ENCODE data around the gene CALML3.

Gene CALML3

GRCh38 chr10:5491477-5491876, 33.3 kb upstream of the CALML3 start:
- no peak for DNase-seq (ENCODE audit: low read depth in 2 of 2)

DNA sequence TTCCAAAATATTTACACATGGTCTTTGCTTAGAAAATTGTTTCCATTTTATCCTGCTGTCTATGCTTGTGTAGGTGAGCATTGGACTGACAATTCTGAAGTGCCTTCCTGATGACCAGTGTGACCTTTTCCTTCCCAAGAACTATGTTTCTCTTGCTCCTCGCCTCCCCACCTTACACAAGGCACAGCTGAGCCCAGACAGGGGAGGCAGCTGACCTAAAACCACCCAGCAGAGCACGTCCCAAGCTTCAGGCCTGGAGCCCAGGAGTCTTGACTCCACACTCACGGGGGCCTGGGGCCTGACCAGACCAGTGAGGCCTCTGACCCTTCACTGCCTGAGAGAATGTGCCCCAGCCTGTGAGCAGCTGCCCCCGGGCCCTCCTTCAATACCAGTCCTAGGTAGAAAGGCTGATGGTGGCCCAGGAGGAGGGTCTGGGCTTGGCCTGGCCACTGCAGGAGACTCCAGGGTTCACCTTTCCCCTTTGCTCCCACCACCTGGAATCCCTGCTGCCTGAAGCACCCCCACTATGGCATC, 32.4 kb upstream of the CALML3 start:
- no peak for DNase-seq (ENCODE audit: low read depth in 2 of 2)

GRCh38 chr10:5492929-5493576, 31.7 kb upstream of the CALML3 start:
- no peak for DNase-seq (ENCODE audit: low read depth in 2 of 2)

- DNase-seq (ENCODE audit: low read depth in 2 of 2) = no peak
Observed at GRCh38 chr10:5493691-5494090, 31.1 kb upstream of the CALML3 start.

DNA sequence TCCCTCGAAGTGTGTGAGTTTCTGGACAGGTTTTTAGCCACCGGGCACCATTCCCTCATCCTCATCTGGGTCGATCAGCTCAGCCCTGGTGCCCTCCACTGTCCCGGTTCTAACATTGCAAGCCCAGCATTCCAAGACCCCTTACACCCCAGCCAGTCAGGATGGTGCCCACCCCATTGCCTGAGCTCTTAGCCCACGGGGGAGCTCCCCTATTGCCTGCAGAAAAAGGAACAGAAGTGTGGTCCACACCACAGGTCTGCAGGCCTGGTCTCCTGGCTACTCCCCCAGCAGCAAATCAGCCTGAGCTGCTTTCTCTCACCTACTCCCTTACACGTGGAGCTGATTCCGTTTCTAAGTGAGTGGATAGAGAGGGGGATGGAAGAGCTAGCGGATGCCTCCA, 30.1 kb upstream of the CALML3 start:
- DNase-seq (ENCODE audit: low read depth in 2 of 2) = no peak

DNA sequence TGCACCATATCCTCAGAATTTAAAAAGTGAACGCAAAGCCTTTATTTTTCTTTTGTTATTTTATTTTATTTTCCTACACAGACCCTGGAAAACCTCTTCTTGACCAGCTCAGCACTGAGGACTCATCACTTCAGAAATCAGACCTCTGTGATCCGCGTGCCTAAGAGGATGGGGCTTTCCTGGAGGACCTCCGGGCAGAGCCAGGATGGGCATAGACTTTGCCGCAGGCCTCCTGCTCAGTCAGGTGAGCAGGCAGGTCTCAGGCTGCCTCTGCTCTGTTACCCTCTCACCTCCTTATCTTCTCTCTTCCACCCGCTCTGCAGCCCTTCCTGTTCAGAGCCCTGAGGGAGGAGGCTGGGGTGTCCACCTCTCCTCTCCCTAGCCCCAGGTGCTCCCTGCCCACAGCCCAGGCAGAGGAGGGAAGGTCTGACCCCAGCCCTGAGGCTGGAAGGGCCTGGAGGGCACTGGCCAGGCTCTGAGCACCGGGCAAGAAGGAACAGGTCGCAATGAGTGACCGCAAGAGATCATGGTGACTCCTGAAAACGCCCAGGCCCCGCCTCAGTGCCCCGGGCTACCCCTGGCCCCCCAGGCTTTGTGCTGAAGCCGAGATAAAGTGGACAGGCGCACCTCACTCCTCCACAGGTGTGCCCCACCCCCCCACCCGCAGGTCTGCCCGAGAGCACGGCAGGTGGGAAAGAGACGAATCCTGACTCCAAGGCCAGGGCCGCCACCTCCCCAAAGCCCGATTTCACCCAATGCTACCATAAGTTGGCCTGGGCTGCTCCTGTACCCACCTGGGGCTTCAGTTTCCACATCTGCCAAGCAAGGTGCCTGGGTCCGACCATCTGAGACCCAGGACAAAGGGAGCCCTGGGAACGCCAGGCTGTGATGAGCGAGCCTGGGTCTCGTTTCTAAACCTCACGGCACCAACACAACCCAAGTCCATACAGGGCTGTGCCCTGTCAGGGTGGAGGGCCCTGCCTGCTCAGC, 28.2 kb upstream of the CALML3 start:
- no peak for DNase-seq (ENCODE audit: low read depth in 2 of 2)

DNA sequence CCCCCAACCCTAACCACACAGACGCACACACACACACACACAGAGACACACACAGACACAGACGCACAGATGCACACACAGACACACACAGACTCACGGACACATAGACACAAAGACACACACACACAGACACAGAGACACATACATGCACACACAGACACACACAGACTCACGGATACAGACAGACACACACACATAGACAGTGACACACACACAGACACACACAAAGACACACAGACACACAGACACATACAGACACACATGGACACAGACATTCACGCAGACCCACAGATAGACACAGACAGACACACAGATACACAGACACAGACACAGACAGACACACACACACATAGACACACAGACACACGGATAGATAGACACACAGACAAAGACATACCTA, 27.5 kb upstream of the CALML3 start:
- DNase-seq (ENCODE audit: low read depth in 2 of 2) = no peak

DNA sequence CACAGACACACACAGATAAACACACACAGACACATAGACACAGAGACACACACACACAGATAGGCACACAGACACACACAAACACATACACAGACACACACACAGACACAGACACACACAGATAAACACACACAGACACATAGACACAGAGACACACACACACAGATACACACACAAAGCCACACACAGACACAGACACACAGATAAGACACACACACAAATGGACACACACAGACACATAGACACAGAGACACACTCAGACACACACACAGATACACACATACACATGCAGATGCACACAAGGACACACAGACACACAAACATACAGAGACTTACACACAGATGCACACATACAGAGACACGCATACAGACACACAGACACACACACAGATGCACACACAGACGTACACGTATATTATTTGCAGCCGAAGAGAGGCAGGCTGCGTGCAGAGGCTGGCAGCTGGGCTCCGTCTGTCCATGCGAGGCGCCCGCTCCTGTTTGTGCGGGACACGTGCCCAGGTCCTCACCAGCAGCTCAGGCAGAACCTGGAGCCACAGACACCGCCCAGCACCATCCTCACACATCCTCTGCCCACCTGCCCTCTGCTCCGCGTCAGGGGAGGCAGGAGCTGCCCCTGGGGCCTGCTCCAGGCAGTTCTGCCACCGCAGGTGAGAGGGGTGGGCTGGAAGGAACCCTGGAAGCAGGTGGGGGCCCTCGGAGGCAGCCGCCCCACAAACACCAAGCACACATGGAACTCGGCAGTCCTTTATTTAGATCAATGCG, 26.6 kb upstream of the CALML3 start:
- no peak for DNase-seq (ENCODE audit: low read depth in 2 of 2)

DNA sequence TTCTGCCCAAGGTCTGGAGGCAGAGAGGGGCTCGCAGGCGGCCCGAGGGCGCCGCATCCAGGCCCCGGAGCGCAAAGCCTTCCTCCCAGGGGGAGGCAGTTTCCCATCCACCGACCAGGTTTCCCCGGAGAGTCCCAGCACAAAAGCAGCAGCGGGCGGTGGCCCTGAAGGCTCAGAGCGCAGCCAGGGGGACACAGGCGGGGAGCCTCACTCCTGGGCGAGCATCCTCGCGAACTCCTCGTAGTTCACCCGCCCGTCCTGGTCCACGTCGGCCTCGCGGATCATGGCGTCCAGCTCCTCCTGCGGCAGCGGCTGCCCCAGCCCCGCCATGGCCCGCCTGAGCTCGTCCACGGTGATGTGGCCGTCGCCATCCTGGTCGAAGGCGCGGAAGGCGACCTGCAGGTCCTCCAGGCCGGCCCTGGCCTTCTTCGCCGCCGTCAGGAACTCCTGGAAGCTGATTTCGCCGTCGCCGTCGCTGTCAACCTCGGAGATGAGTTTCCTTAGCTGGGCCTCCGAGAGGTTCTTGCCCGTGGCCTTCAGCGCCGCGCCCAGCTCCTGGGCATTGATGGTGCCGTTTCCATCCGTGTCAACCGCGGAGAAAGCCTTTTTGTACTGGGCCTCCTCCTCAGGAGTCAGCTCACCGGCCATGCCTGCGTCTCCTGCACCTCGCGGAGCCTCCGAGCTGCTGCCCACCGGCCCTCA, 25.8 kb upstream of the CALML3 start:
- no peak for DNase-seq (ENCODE audit: low read depth in 2 of 2)

GRCh38 chr10:5499493-5500140, 25.1 kb upstream of the CALML3 start, which contains the start of gene CALML5:
TSS of gene CALML5 (minus strand) at chr10:5499570. CDS start at chr10:5499438, 132 bp downstream.
- no peak for DNase-seq (ENCODE audit: low read depth in 2 of 2)

DNA sequence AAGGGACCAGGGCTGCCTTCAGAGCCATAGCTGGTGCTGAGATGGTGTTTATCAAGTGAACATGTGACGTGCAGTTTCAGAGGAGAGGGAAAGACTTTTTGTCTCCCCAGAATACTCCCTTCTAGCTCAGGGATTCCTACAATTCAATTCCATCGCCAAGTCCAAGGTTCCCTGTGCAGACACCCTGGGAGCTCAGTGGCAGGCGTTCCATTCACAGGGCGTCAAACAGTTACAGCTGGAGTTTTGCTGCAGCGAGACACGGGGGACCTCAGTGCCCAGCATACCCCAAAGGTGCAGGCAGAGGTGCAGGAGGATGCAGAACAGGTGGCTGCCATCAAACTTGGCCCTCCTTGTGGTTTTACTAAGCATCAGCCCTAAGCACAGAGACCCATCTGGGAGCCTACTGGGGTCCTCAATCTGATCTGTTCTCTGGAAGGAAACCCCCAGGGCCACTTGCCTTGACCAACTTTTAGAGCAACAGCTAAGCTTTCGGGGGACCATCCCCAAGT, 24.5 kb upstream of the CALML3 start:
- no peak for DNase-seq (ENCODE audit: low read depth in 2 of 2)

DNA sequence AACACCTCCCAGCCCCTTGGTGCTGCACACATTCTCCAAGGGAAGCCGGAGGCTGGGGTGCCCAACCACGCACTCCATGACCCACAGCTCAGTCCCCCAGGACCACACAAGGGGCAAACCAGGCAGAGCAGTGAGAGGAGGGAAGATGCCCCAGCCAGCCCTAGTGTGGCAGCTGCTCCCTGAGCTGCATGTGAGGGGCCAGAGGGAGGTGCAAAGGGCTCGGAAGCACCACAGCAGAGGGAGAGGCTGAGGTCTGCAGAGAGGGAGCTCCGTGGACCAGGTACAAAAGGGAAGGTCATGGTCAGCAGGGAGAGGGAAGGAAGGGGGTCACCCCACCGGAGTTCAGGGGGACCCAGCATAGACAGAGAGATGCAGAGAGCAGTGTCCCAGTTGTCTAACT, 23.9 kb upstream of the CALML3 start:
- DNase-seq (ENCODE audit: low read depth in 2 of 2) = no peak

DNA sequence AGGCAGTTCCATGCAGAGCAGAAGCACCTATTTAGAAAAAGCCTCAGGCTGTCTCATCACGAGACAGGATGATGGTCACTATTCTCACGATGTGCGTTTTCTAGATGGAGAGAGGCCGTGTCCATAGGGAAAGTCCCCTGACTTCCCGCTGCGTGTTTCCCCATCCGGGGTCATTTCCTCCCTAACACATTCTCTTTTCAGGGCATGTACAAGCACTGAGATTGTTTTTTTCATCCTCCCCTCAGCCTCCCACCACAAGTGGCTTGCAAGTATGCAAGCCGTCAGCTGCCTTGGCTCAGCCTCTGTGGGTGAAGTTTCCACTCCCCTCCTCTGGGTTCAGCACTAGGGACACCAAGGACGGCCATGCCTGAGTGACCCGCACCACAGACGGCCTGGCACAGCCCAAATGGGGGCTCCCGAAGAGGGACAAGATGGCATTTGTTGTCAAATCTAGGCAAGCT, 22.7 kb upstream of the CALML3 start:
- no peak for DNase-seq (ENCODE audit: low read depth in 2 of 2)

- DNase-seq (ENCODE audit: low read depth in 2 of 2) = no peak
Observed at GRCh38 chr10:5502571-5503476, 21.9 kb upstream of the CALML3 start.

GRCh38 chr10:5503477-5503835, 21.3 kb upstream of the CALML3 start:
- DNase-seq (ENCODE audit: low read depth in 2 of 2) = no peak

DNA sequence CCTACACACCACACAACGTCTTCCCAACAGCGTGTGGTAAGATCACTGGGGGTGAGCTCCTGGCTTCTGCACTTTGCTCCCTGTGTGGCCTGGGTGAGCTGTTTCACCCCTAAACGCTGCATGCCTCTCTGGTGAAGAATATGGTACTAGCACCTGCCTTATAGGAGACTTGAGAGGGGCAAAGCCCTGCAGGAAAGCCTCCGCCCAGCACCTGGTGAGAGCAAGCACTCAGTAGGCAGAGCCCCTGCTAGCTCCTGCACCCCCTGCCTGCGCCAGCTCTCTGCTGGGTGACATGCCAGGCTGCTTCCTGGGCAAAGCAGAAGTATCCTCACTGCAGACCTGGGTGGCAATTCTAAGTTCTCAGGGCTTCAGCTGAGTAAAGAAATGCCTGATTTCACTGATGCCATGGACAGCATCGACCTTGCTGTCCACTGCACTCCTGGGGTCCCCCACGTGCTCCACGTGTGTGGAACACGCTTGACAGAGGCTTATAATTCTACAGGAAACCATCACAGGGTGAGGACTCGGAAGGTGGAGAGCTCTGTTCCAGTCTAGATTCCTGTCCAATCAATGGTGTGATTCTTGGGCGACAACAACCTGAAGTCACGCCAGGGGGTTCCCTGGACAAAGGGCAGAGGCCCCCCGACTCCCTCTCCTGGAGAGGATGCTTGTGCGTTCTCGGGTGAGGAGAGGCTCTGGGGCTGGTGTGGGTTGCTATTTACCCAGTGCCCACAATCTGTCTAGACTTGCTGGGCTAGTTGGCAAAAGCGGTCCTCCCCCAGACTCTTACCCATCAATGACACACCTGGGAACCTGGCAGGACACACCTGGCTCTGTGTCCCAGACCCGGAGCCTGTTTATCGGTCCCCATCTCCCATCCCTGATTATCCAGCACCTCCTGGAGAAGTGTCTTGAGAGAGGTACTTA, 20.4 kb upstream of the CALML3 start:
- DNase-seq (ENCODE audit: low read depth in 2 of 2) = no peak

DNA sequence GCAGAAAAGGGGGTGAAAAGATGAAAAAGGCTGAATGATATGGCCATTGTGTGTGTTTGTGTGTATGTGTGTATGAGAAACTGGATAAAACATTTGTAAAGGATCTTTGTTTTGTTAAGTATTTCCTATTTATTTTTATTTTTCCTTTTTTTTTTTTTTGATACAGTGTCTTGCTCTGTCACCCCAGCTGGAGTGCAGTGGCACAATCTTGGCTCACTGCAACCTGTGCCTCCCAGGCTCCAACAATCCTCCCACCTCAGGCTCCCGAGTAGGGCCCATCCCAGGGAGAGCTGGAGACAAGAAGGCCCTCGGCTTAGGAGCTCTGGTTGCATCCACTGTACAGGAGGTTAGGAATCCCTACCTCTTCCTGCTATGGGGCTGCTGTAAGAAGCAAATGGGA, 18.5 kb upstream of the CALML3 start:
- no peak for DNase-seq (ENCODE audit: low read depth in 2 of 2)

Data from stimulated activated CD4-positive, alpha-beta T cell treated with anti-CD3 and anti-CD28 coated beads, Interleukin-1b, Interleukin-23, amount 100 ng/mL, for 1 hour (primary cell).